Endometrium (tissue), 2 donors: ENCODE measurements around the gene DRC7.
"Not testable (repeated sequence)": the region's sequence is repeated elsewhere in the genome, so short reads cannot be mapped to it uniquely, and the experiment has no call there.

Experiments used
- FAIRE-seq: peaks from 2 replicates; lab custom pipeline; 2012; peaks lifted over from hg19 to GRCh38; lab: Jason Lieb, UNC
- donor health status: control.
- donor health status: control.

The DRC7 gene

GRCh38 chr16:57658878-57659674 lies 35.5 kb upstream of the DRC7 start:
- no peak for FAIRE-seq

GRCh38 chr16:57660715-57661463 lies 33.7 kb upstream of the DRC7 start:
- no peak for FAIRE-seq

- FAIRE-seq = no peak
These were observed 33.1 kb upstream of the DRC7 start for GRCh38 chr16:57661510-57661909.

- no peak for FAIRE-seq
These were observed 32.4 kb upstream of the DRC7 start for GRCh38 chr16:57661936-57662906.

DNA sequence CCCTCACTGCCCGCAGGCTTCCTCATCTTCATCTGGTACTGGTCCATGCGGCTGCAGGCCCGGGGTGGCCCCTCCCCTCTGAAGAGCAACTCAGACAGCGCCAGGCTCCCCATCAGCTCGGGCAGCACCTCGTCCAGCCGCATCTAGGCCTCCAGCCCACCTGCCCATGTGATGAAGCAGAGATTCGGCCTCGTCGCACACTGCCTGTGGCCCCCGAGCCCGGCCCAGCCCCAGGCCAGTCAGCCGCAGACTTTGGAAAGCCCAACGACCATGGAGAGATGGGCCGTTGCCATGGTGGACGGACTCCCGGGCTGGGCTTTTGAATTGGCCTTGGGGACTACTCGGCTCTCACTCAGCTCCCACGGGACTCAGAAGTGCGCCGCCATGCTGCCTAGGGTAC lies 31.2 kb upstream of the DRC7 start:
- FAIRE-seq = no peak

DNA sequence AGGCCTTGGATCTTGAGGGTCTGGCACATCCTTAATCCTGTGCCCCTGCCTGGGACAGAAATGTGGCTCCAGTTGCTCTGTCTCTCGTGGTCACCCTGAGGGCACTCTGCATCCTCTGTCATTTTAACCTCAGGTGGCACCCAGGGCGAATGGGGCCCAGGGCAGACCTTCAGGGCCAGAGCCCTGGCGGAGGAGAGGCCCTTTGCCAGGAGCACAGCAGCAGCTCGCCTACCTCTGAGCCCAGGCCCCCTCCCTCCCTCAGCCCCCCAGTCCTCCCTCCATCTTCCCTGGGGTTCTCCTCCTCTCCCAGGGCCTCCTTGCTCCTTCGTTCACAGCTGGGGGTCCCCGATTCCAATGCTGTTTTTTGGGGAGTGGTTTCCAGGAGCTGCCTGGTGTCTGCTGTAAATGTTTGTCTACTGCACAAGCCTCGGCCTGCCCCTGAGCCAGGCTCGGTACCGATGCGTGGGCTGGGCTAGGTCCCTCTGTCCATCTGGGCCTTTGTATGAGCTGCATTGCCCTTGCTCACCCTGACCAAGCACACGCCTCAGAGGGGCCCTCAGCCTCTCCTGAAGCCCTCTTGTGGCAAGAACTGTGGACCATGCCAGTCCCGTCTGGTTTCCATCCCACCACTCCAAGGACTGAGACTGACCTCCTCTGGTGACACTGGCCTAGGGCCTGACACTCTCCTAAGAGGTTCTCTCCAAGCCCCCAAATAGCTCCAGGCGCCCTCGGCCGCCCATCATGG lies 30.5 kb upstream of the DRC7 start:
- FAIRE-seq = no peak

DNA sequence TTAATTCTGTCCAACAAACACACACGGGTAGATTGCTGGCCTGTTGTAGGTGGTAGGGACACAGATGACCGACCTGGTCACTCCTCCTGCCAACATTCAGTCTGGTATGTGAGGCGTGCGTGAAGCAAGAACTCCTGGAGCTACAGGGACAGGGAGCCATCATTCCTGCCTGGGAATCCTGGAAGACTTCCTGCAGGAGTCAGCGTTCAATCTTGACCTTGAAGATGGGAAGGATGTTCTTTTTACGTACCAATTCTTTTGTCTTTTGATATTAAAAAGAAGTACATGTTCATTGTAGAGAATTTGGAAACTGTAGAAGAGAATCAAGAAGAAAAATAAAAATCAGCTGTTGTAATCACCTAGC lies 30.0 kb upstream of the DRC7 start:
- no peak for FAIRE-seq

- FAIRE-seq = no peak
These were observed 29.1 kb upstream of the DRC7 start for GRCh38 chr16:57665541-57665940.

DNA sequence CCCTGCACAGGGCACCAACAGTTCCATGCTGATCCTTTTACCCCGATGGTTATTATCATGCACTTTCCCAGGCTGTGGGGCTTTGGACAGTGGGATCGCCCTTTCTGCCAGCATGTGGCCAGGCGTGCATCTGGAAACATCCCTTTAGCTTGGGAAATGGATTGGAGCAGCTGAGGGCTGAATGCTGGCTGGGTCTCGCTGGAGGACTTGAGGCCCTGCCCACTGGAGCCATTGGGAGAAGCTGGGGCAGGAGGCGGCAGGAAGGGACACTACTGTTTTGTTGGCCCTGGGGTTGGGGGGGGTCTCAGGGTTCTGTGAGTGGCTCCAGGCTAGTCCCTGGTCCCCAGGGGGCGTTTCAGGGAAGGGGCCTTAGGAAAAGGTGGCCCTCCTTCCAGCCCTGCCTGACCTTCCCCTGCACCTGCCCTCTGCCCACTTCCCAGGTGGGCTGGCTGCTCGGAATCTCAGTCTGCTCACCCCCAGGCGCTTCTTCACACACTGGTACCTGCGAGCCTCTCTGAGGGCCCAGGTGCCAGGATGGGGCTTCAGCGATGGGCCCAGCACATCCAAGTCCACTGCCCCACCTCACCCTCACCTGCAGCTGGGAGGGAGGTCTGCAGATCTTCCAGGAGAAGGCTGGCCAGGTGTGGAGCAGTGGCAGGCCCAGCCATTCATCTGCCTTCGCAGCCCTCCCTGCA lies 28.1 kb upstream of the DRC7 start:
- FAIRE-seq = no peak

GRCh38 chr16:57667048-57667525 lies 27.5 kb upstream of the DRC7 start:
- no peak for FAIRE-seq

DNA sequence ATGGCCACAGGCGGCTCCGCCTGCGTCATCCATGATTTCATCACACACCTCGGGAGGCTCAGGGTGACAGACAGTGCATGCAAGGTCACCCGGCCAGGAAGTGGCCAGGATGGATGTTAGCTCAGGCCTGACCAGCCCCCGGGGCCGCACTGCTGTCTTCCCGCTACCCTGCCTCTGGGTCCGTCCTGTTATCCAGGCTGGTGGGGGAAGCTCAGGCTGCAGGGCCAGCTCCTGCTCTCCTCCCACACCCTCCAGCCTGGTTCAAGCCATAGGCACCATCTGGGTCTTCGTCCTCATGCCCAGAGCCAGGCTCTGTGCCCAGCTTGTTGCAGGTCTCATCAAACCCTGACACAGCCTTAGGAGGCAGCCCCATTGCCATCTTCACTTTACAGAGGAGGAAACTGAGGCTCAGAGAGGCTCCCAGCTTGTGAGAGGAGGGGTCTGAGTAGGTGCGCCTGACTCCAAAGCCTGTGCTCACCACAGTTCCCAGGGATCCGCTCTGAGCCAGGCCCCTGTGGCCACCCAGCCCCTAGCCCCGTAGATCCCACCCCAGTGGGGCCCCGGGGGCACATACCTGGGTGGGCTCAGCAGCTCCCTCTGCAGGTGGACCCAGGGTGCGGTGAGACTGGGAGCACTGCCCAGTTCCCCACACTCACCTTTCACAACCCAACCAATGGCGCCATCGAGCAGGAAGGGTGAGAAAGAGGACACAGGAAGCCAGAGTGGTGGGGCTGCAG lies 26.9 kb upstream of the DRC7 start:
- no peak for FAIRE-seq

GRCh38 chr16:57668263-57668571 lies 26.4 kb upstream of the DRC7 start, which contains the start of gene ADGRG3:
TSS of gene ADGRG3 (plus strand) at chr16:57668306. CDS start at chr16:57668348, 42 bp downstream.
- no peak for FAIRE-seq

DNA sequence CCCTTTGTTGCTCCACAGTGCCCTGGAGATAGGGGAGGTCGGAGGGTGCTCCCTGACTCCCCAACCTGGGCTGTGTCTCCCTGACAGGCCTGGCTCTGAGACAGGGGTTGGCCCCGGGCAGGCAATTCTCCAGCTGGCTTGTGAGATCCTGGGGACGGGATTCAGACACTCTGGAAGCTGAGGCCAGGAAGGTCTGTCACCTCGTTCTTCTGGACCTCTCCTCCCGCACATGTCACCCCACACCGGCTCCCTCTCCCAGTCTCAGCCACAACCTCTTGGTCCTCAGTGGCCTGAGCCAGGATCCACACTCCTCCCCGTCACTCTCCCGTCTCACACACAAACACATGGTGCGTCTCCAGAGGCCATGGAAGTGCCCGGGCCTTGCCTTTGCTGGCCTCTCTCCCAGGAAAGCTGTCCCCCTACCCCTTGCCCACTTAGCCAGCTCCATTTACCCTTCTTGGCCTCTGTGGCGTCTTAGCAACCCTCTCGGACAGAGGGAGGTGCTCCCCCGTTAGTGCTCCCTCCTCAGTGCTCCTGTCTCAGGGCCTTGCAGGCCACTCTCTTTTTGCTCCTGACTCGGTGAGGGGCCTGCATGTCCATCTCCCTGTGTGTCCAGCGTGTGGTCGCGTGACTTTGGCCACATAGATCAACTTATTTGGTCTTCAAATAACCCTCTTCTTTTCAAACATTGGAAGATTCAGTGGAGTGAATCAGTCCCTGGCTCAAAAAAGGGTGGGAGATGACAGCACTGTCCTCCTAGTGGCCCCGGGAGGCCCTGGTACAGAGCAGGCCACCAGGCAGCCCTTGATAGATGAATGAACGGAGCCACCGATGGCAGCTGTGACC lies 25.8 kb upstream of the DRC7 start:
- no peak for FAIRE-seq

DNA sequence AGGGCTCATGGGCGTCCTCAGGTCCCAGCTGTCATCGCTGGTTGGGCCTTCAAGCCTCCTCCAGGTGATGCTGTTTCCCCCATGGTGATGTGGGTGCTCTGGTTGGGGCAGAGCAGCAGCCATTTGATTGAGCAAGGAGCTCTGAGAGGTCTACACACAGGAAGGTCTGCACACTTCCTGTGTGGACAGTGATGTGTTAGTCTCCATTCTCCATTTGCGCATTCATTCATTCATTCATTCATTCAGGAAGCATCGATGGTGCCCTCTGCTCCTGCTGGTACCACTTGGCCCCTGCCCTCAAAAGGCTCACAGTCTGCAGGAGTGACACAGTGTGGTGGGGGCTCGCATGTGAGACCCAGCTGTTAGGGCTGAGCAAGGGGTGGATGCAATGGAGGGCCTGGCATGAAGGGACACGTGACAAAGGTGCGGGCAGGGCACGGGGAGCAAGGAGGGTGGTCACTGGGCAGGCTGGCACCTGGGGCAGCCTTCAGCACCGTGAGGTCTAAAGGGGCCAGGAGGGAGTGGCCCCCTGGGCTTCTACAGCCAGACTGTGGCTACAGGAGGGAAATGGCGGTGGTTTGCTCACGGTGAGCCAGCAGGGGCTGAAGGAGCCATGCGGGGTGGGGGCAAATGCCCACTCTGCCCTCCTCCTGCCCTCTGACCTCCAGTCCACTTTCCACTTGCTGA lies 25.0 kb upstream of the DRC7 start:
- FAIRE-seq = no peak

GRCh38 chr16:57670196-57670595 lies 24.4 kb upstream of the DRC7 start:
- no peak for FAIRE-seq

DNA sequence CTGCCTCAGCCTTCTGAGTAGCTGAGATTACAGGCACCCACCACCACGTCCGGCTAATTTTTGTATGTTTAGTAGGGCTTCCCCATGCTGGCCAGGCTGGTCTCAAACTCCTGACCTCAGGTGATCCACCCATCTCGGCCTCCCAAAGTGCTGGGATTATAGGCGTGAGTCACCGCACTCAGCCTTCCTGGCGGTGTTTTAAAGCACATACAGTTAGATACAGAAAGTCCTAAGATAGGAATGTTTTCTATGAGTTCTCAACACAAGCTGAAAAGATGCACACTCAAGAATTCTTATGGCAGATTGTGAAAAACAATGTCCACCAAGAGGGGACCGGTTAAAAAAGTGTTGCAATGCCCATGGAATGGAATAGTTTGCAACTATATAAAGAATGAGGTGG lies 23.2 kb upstream of the DRC7 start:
- FAIRE-seq = not testable (repeated sequence)

DNA sequence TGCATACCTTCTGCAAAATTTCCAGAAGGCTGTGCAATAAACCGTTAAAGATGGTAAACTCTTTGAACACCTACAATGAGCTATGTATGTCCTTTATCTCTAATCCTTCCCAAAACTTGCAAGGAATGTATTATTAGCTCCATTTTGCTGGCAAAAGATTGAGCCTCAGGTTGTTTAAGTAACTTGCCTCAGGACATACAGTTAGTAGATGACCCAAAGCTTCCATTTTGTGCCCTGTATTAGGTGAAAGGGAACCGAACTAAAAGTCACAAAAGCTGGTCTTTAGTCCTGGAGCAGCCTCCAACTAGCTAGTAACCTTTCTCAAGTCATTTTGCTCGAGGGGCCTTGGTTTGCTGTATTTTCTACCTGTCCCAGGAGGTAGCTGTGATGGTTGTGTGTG lies 22.2 kb upstream of the DRC7 start:
- FAIRE-seq = no peak

- no peak for FAIRE-seq
These were observed 21.8 kb upstream of the DRC7 start for GRCh38 chr16:57672824-57673223.
